HG02642 (cell line): ENCODE results near the gene EEPD1.
"Not testable (repeated sequence)": the region's sequence is repeated elsewhere in the genome, so short reads cannot be mapped to it uniquely, and the experiment has no call there.

Source experiments
- ATAC-seq: cut with Tn5 transposase; IDR thresholded peaks from one replicate; pipeline ENCODE4 v1.9.1; 2021; ENCODE audit warnings: mild to moderate bottlenecking; ENCODE audit not compliant: unreplicated experiment, poor library complexity

Gene EEPD1

GRCh38 chr7:36244429-36244828, 91.4 kb downstream of the EEPD1 start:
- ATAC-seq = no peak

DNA sequence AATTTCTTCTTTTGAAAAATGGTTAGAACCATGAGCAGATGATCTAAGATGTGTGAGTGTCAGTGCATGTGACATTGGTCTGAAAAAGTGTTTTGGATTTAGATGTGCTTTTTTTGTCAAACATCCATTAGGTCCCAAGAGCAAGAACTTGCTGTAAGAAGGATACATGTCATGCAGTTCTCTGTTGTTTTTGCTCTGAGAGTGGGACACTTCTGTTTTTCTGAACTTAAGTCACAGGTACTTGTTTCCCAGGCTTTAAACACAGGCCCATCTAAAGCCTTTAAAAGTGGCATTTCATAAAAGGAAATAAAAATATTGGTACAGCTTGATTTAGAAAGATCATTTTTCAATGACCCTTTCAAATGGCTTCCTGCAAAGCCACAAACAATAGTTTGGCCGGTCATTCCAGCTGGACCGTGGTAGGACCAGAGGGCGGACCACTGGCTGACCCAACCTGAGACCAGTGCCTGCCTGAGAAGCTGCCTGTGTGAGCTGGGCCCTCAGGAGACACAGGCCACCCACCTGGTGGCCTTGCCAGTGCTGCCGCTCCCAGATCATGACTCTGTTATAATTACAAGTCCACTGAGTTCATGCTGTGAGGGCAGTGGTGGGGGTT, 92.7 kb downstream of the EEPD1 start:
- ATAC-seq = no peak

DNA sequence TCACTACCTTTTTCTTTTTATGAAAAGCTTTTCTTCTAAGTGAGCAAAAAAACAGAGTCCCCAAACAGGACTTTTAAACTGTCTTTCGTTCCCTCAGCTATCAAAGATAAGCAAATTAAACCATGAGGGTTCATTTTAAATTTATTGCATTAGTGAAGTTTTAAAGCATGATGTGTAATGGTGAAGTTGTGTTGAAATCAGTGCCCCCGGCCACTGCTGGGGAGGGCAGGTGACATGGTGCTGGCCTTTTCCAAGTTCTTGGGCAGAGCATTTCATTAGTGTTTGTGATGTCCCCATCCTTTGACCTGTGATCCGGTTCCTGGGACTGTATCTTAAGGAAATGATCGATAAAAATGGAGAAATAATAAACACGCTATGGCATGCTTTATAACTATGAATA, 96.0 kb downstream of the EEPD1 start:
- ATAC-seq = no peak

GRCh38 chr7:36253699-36254098, 100.6 kb downstream of the EEPD1 start:
- ATAC-seq = no peak

GRCh38 chr7:36258510-36259259, 105.6 kb downstream of the EEPD1 start:
- ATAC-seq = not testable (repeated sequence)

GRCh38 chr7:36260481-36260880, 107.4 kb downstream of the EEPD1 start:
- ATAC-seq = peak; percentile 62

GRCh38 chr7:36261019-36261754, 108.1 kb downstream of the EEPD1 start:
- ATAC-seq = no peak

DNA sequence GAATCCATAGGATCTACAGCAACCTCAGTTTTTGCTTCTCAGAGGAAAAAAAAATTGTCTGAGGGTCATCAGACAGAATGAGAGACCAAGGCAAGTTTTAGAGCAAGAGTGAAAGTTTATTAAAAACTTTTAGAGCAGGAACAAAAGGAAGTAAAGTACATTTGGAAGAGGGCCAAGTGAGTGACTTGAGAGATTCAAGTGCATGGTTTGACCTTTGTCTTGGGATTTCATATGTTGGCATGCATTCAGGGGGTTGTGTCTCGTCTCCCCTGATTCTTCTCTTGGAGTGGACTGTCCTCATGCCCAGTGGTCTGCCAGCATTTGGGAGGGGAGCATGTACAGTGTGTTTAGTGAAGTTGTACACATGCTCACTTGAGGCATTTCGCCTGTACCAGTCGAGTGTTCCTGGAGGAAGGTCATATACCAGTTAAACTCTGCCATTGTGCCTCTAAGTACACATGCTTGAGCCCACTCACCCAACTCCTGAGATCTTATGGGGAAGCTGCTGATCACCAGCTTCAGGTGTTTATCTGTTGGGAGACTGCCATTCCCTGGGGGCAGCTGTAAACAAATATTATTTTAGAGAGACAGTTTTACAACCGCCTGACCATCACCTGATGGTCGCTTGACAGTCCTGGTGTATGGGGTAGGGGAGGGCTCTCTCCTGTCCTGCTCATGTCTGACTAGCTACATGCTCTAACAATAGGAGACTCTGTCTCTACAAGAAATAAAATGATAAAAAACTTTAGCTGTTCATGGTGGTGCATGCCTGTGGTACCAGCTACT, 109.4 kb downstream of the EEPD1 start:
- ATAC-seq = no peak

DNA sequence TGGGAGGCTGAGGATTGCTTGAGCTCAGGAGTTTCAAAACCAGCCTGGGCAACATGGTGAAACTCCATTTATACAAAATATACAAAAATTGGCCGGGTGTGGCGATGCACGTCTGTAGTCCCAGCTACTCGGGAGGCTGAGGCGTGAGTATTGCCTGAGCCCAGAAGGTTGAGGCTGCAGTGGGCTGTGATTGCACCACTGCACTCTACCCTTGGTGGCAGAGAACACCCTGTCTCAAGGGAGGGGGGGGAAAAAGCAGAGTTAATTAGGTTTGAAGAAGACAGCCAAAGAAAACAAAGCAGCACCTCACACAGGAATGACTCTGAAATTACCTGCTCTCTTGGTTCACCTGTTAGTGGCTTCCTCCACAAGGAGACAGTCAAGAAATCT, 110.0 kb downstream of the EEPD1 start:
- ATAC-seq = no peak

DNA sequence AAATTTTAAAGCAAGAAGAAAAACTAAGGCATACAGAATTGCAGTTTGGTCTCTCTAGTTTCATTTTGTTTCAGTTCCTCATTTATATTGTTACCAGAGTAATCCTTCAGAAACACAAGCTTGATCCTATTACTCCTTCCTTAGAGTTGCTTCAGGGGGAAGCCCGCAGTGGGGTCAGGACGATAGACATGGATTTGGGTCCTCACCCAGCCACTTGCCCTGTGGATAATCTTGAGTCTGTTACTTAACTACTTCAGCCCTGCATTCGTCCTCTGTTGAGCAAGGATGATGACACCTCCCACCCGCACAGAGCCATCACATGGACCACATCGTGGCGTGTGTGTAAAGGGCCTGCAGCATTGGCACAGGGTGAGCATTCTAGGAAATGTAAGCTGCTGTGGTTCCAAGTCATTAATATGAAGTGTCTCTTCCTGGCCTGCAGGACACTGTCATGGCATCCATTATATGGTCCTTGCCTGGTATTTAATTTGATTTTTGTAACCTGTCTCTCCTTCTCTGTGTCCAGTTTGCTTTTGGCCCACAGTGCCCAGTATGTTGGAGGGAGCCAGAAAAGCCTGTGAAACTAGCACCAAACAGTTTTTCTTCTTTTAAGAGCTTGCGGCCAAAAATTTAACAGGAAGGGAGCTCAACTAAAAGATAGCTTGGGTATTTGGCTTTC, 111.2 kb downstream of the EEPD1 start:
- ATAC-seq = no peak

GRCh38 chr7:36264913-36265516, 112.0 kb downstream of the EEPD1 start:
- no peak for ATAC-seq

DNA sequence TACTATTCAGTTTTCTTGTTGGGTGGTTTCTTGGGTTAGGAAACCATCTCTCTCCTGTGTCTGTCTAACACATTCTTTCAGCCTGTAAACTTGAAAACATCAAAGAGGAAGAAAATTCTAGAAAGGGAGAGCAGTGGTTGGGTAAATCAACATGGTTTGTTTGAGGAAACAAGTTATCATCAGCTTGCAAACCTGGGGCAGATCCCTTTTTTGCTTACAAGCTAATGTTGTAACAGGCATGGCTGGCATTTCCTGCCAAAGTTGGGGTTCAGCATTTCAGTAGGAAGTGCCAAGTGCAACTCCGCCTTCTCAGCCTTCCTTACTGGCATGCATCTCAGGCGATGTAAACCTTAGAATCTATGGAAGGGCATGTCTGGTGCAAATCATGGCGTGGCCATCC, 112.6 kb downstream of the EEPD1 start:
- ATAC-seq = no peak

- no peak for ATAC-seq
These were observed 113.1 kb downstream of the EEPD1 start for GRCh38 chr7:36266190-36266589.

DNA sequence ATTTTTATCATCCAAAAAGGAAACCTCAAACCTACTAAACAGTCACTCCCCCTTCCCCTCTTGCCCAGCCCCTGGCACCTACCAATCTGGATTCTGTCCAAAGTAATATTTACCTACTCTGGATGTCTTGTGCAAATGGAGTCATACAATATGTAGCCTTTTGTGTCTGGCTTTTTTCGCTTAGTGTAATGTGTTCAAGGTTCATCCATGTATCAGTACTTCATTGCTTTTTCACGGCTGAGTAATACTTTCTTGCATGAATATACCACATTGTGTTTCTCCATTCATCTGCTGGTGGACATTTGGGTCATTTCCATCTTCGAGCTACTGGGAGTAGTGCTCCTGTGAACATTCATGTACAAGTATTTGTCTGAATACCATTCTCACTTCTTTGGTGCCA, 113.6 kb downstream of the EEPD1 start:
- no peak for ATAC-seq

GRCh38 chr7:36272211-36272566, 119.1 kb downstream of the EEPD1 start:
- ATAC-seq = peak; percentile 54

- ATAC-seq = no peak
These were observed 119.7 kb downstream of the EEPD1 start for GRCh38 chr7:36272567-36273269.

DNA sequence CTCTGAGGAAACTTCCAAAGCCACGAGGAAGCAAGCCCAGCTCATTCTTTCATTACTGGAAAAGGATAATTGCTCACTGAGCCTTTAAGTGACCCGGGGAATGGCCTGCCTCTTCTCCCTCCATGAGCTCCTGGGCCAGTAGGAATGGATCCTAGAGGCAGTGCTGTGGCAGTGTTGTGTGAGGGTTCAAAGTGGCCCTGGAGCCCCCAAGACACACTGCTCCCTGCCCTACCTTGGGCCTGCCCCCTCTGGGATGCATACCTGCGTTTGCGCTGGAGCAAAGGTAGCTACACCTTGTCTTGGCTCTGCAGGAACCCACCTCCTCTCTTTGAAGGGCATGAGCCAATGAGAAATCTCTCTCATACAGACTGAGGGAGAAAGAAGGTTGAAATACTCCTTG, 120.8 kb downstream of the EEPD1 start:
- no peak for ATAC-seq

GRCh38 chr7:36275735-36276284, 122.8 kb downstream of the EEPD1 start:
- no peak for ATAC-seq
